ENCODE measurements around the gene PANK2.

PANK2 gene

GRCh38 chr20:3854462-3854871 lies 34.7 kb upstream of the PANK2 start:
- no peak for TF ChIP-seq CTCF (conservative IDR thresholded peaks at IDR 0.05; ENCODE audit: low read depth, low read length)
- H3K4me2 ChIP-seq: no peak overlapping the region
- H4K20me1 ChIP-seq (ENCODE audit: insufficient read depth): no peaks in the 10 kb centered on the region

GRCh38 chr20:3857405-3857804 lies 31.8 kb upstream of the PANK2 start:
- Histone ChIP-seq H3K4me3 (IDR thresholded peaks at IDR 0.05; ENCODE audit: insufficient read depth, low read depth, low read length) (no peak overlapping the region), H3K79me2 (ENCODE audit: insufficient read depth, low read depth) (no peaks in the 10 kb centered on the region), H3K36me3 (ENCODE audit: insufficient read depth) (no peaks in the 10 kb centered on the region)

More at GRCh38 chr20:3854462-3854871, 34.7 kb upstream of the PANK2 start:
- H3K9ac ChIP-seq: no peak overlapping the region
- no peaks in the 10 kb centered on the region for H3K36me3 ChIP-seq (ENCODE audit: insufficient read depth)
- H3K27ac ChIP-seq: no peak overlapping the region
- no peaks in the 10 kb centered on the region for H3K27me3 ChIP-seq (ENCODE audit: insufficient read depth, low read depth)
- no peak overlapping the region for H2AFZ ChIP-seq (ENCODE audit: low read depth)
- no peak overlapping the region for H3K4me3 ChIP-seq (IDR thresholded peaks at IDR 0.05; ENCODE audit: insufficient read depth, low read depth, low read length)
- H3K4me1 ChIP-seq (ENCODE audit: low read depth, poor library complexity, severe bottlenecking): peaks cover 5% of the 10 kb centered on the region
- no peaks in the 10 kb centered on the region for H3K79me2 ChIP-seq (ENCODE audit: insufficient read depth, low read depth)

GRCh38 chr20:3858689-3859088 lies 30.5 kb upstream of the PANK2 start:
- no peak overlapping the region for H3K4me2 ChIP-seq
- no peak overlapping the region for H2AFZ ChIP-seq (ENCODE audit: low read depth)
- H4K20me1 ChIP-seq (ENCODE audit: insufficient read depth): no peaks in the 10 kb centered on the region
- H3K79me2 ChIP-seq (ENCODE audit: insufficient read depth, low read depth): no peaks in the 10 kb centered on the region
- no peak overlapping the region for H3K27ac ChIP-seq
- H3K27me3 ChIP-seq (ENCODE audit: insufficient read depth, low read depth): no peaks in the 10 kb centered on the region
- no peak overlapping the region for H3K4me3 ChIP-seq (IDR thresholded peaks at IDR 0.05; ENCODE audit: insufficient read depth, low read depth, low read length)
- H3K36me3 ChIP-seq (ENCODE audit: insufficient read depth): no peaks in the 10 kb centered on the region
- H3K9ac ChIP-seq: no peak overlapping the region
- peaks cover 5% of the 10 kb centered on the region for H3K4me1 ChIP-seq (ENCODE audit: low read depth, poor library complexity, severe bottlenecking)
- no peak for TF ChIP-seq CTCF (conservative IDR thresholded peaks at IDR 0.05; ENCODE audit: low read depth, low read length)

More at GRCh38 chr20:3857405-3857804, 31.8 kb upstream of the PANK2 start:
- peaks cover 5% of the 10 kb centered on the region for H3K4me1 ChIP-seq (ENCODE audit: low read depth, poor library complexity, severe bottlenecking)
- no peak overlapping the region for H3K27ac ChIP-seq
- no peaks in the 10 kb centered on the region for H4K20me1 ChIP-seq (ENCODE audit: insufficient read depth)
- TF ChIP-seq CTCF (conservative IDR thresholded peaks at IDR 0.05; ENCODE audit: low read depth, low read length): no peak
- no peaks in the 10 kb centered on the region for H3K27me3 ChIP-seq (ENCODE audit: insufficient read depth, low read depth)
- H3K4me2 ChIP-seq: no peak overlapping the region
- no peak overlapping the region for H2AFZ ChIP-seq (ENCODE audit: low read depth)
- no peak overlapping the region for H3K9ac ChIP-seq

GRCh38 chr20:3861191-3861590 lies 28.0 kb upstream of the PANK2 start:
- Histone ChIP-seq H3K4me3 (IDR thresholded peaks at IDR 0.05; ENCODE audit: insufficient read depth, low read depth, low read length) (no peak overlapping the region), H3K4me2 (no peak overlapping the region), H3K27me3 (ENCODE audit: insufficient read depth, low read depth) (no peaks in the 10 kb centered on the region), H3K4me1 (ENCODE audit: low read depth, poor library complexity, severe bottlenecking) (peaks cover 5% of the 10 kb centered on the region), H3K9ac (no peak overlapping the region), H2AFZ (ENCODE audit: low read depth) (no peak overlapping the region), H4K20me1 (ENCODE audit: insufficient read depth) (no peaks in the 10 kb centered on the region), H3K79me2 (ENCODE audit: insufficient read depth, low read depth) (no peaks in the 10 kb centered on the region), H3K36me3 (ENCODE audit: insufficient read depth) (no peaks in the 10 kb centered on the region), H3K27ac (no peak overlapping the region)
- TF ChIP-seq CTCF (conservative IDR thresholded peaks at IDR 0.05; ENCODE audit: low read depth, low read length): no peak
